PFSK-1 (cell line): ENCODE measurements around the gene TLX2.

Experiments used
- FOXP2 ChIP-seq: optimal IDR thresholded peaks from 2 replicates; pipeline ENCODE3; 2011; ENCODE audit warnings: borderline replicate concordance, control low read depth, inconsistent platforms; ENCODE audit not compliant: insufficient read depth; ENCODE audit errors: extremely low read length, extremely low read depth
- POLR2AphosphoS5 ChIP-seq: IDR thresholded peaks from 2 replicates; pipeline ENCODE4 v1.6.1; 2012; ENCODE audit warnings: low read depth, mild to moderate bottlenecking, control low read depth, low read length, moderate library complexity
- SIN3A ChIP-seq: IDR thresholded peaks from 2 replicates; pipeline ENCODE4 v1.6.1; 2012; ENCODE audit warnings: mild to moderate bottlenecking, low read length, moderate library complexity, borderline replicate concordance; ENCODE audit not compliant: insufficient read depth
- TAF1 ChIP-seq: IDR thresholded peaks from 2 replicates; pipeline ENCODE4 v1.6.1; 2012; ENCODE audit warnings: low read length, control low read depth, borderline replicate concordance; ENCODE audit not compliant: insufficient read depth
- TF ChIP-seq, protein P1 (sequence below), 2 experiments: IDR thresholded peaks; 2 replicates each; pipeline versions ENCODE4 v1.6.1 to v1.8.0; 2011 to 2012; ENCODE audit warnings: low read depth in 2 of 2, low read length in 2 of 2, control low read depth in 1 of 2, inconsistent platforms in 1 of 2, mild to moderate bottlenecking in 1 of 2, moderate library complexity in 1 of 2; ENCODE audit not compliant: insufficient read depth in 1 of 2

Gene TLX2

DNA sequence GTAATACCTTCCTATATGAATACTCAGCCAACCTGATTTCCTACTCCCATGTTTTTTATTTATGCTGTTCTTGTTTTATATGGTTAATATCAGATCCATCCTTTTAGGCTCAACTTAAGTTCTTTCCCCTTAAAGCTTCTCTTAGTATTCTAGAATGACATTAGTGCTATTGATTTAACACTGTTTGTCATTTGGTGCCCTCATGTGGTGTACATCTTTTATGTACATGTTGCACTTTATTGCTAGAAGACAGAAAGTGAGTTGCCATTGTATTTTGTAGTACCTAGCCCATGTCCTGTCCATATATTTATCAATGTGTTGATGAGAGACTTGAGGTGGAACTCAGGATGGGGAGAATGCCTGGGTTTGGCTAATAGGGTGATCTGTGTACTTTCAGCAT lies 18.0 kb downstream of the TLX2 start:
- no peak for TF ChIP-seq FOXP2
- TF ChIP-seq TAF1: no peak
- no peak for TF ChIP-seq POLR2AphosphoS5
- no peak for TF ChIP-seq SIN3A
- TF ChIP-seq, protein P1, sequence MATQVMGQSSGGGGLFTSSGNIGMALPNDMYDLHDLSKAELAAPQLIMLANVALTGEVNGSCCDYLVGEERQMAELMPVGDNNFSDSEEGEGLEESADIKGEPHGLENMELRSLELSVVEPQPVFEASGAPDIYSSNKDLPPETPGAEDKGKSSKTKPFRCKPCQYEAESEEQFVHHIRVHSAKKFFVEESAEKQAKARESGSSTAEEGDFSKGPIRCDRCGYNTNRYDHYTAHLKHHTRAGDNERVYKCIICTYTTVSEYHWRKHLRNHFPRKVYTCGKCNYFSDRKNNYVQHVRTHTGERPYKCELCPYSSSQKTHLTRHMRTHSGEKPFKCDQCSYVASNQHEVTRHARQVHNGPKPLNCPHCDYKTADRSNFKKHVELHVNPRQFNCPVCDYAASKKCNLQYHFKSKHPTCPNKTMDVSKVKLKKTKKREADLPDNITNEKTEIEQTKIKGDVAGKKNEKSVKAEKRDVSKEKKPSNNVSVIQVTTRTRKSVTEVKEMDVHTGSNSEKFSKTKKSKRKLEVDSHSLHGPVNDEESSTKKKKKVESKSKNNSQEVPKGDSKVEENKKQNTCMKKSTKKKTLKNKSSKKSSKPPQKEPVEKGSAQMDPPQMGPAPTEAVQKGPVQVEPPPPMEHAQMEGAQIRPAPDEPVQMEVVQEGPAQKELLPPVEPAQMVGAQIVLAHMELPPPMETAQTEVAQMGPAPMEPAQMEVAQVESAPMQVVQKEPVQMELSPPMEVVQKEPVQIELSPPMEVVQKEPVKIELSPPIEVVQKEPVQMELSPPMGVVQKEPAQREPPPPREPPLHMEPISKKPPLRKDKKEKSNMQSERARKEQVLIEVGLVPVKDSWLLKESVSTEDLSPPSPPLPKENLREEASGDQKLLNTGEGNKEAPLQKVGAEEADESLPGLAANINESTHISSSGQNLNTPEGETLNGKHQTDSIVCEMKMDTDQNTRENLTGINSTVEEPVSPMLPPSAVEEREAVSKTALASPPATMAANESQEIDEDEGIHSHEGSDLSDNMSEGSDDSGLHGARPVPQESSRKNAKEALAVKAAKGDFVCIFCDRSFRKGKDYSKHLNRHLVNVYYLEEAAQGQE (IDR thresholded peaks at IDR 0.05; ENCODE audit: insufficient read depth in 1 of 2, low read depth in 2 of 2, low read length in 2 of 2): no peak

DNA sequence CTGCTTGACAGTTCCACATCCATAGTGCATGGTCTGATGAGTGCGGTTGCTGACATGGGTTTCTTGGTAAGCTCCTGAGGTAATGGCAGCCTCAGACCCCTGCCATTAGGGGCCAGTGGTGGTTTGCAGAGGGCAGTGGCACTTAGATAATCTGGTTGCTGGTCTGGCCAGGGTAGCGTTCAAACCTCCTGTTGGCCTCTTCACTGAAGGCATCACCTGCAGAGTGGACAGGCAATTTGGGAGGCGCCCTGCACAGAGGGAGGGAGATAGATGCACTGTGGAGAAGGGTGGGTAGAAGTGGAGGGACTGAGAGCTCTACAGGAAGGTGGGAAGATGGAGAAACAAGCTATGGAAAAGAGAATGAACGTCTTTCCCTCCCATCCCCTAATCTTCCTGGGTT lies 19.2 kb downstream of the TLX2 start:
- TF ChIP-seq SIN3A (no peak), POLR2AphosphoS5 (no peak), FOXP2 (no peak), TAF1 (no peak)
- TF ChIP-seq, protein P1 (IDR thresholded peaks at IDR 0.05; ENCODE audit: insufficient read depth in 1 of 2, low read depth in 2 of 2, low read length in 2 of 2): no peak

DNA sequence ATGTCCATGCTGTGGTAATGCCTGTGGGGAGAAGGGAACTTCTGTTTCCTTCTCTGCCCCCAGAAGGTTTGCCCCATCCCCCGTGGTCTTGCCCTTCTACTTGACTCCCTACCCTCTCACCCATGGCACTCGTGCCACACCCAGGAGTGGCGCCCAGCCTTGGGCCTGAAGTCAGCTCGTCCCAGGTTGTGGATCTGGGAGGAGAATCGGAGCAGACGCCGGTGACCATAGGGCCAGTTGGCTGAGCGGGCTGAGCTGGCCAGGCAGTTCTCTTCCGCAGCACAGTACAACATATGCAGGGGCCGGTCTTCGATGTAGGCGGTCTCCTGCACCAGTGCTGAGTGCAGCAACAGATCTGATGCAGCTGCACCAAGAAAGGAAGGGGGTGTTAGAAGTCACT lies 20.2 kb downstream of the TLX2 start:
- no peak for TF ChIP-seq SIN3A
- no peak for TF ChIP-seq POLR2AphosphoS5
- TF ChIP-seq TAF1: no peak
- TF ChIP-seq FOXP2: no peak
- TF ChIP-seq, protein P1 (IDR thresholded peaks at IDR 0.05; ENCODE audit: insufficient read depth in 1 of 2, low read depth in 2 of 2, low read length in 2 of 2): no peak

DNA sequence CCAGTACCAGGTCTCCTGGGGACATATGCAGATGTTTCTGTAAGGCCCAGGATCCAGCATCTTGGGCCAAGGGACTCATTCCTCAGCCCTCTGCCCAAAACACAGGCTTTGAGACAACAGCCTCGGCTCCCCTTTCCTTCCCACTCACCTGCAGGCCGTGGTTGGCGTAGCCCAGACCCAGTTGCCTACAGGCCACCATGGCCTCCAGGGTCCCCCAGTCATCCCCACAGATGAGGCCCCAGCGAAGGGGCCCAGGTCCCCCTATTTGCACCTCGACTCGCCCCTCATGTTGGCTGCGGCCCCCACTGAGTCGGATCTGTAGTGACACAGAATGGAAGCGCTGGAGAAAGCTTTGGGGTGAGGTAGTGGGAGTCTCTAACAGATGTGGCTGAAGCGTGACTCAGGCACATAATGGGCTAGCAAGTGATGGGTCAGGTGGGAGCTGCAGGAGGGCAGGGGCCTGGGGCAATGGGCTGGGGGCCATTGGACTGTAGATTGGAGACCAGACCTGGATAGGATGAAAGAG lies 21.3 kb downstream of the TLX2 start:
- no peak for TF ChIP-seq FOXP2
- no peak for TF ChIP-seq POLR2AphosphoS5
- TF ChIP-seq SIN3A: no peak

DNA sequence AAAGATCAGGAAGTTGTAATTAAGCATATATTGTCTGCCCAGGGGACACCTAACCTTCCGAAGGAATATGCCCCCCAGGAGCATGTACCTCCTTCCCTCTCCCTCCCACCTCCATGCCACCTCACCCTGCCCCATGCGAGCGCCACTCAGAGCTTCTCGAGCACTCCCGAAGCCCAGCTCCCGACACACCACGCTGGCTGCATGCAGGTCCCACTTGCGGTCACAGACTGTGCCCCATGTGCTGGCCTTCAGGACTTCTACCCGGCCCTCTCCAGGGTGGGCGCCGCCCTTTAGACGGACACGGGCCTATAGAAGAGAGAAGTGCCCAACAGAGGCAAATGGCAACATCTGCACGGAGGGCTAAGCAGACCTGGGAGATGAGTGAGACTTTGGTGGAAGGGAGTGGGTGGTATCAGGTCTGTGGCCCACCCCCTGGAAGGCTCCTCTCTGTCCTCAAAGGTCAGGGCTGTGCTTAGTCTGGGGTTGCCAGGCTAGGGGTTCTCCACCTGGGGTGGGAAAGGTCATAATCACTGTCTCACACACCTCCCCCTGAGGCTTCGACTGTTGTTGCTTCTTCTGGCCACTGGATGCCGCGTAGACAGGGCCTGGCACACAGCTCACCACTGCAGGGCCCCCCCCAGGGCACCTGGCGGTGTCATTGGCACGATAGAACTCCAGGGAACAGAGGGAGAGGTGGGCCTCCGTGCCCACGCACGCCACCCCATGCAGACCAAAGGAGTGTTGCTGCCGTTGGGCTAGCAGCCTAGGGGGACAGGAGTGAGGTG lies 22.1 kb downstream of the TLX2 start:
- TF ChIP-seq SIN3A (no peak), FOXP2 (no peak), TAF1 (no peak), POLR2AphosphoS5 (no peak)
- TF ChIP-seq, protein P1 (IDR thresholded peaks at IDR 0.05; ENCODE audit: insufficient read depth in 1 of 2, low read depth in 2 of 2, low read length in 2 of 2): no peak
